T-helper 1 cell (primary cell): ENCODE results near the gene POLD1.
"Not testable (repeated sequence)": the region's sequence is repeated elsewhere in the genome, so short reads cannot be mapped to it uniquely, and the experiment has no call there.

Source experiments
- DNase-seq, 5 donors: peaks; one replicate each; pipeline ENCODE4 v3.0.0-alpha.2; 2012 to 2020
- total RNA-seq, 4 donors: gene quantifications; one replicate each; lab custom pipeline; 2026; lab: John Stamatoyannopoulos, UW

Gene POLD1
- 21.5 to 32.1 (median 23.5) reads per million in 4 donors for total RNA-seq

GRCh38 chr19:50383852-50384684 is at the start of gene POLD1:
Gene POLD1 (plus strand): TSS chr19:50384347. CDS start chr19:50398852, 14,505 bp downstream.
- DNase-seq: peak; percentile 98 to 100 (median 99)

DNA sequence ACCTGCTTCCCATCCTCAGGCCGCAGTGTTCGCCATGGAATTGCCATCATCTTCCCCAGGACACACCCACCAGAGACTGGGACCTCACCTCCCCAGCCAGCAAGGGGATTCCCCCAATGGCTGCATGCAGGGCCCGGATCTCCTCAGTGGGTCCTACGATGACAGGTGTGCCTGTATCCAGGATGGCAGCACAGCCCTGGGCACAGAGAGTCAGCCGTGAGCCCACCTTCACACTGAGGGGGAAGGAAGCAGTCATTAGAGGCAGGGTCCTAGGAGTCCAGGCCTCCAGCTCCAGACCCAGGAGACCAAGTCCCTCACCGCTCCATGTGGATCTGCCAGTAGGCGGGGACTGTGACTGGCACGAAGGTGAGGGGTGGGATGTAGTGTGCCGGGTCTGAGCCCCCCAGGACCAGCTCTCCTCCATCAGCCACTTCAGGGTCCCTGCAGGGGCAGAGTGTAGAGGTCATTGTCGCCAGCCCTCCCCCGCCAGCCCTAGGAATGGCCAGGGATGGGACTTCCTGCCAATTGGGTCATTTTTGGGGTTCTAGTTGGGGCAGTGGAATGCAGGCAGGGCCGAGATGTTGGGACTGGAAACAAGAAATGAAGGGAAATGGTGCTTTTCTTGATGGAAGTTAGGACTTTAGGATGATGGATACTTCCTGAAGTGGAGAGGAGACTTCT is 49.3 kb upstream of the POLD1 start:
- DNase-seq: no peak

GRCh38 chr19:50337031-50337430 is 47.1 kb upstream of the POLD1 start:
- DNase-seq: not testable (repeated sequence)

GRCh38 chr19:50340331-50340730 is 43.8 kb upstream of the POLD1 start:
- DNase-seq: no peak

- DNase-seq: no peak
Measured at GRCh38 chr19:50341091-50341564, 43.0 kb upstream of the POLD1 start.

- no peak for DNase-seq
Measured at GRCh38 chr19:50344661-50345318, 39.4 kb upstream of the POLD1 start.

GRCh38 chr19:50347089-50347581 is 37.0 kb upstream of the POLD1 start:
- peak in 1 of 5 donors; percentile 60 for DNase-seq

DNA sequence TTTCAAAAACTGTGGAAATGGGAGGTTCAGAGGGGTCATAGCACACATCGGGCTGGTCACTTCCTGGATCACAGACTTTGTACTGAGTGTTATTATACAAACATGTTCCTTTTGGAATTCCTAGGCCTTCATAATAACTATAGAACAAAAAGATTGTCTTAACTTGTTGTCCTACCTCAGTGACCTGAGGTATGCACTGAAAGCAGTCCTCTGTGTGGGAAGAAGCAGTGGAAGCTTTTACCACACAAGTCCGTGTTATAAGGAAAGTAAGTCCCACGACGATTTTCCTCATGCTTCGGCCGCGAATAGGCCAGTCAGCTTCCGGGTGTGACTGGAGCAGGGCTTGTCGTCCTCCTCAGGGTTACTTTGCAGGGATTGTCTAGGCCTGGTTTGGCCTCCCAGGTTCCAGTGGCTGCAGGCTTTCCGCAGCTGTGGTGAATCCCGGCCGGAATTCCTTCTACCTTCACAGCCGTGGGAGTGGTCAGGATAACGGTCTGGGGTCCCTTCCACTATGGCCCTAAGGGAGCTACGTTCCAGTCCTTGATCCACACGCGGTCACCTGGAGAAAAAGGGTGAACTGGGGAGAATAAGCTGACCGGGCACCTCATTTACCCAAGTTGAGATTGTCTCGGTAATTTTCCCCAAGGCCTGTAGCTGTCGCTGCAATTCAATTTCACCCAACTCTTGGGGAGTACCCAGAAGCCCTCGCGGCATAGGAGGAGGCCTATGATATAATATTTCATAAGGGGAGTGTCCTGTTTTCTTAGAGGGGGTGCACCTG is 34.7 kb upstream of the POLD1 start:
- no peak for DNase-seq

DNA sequence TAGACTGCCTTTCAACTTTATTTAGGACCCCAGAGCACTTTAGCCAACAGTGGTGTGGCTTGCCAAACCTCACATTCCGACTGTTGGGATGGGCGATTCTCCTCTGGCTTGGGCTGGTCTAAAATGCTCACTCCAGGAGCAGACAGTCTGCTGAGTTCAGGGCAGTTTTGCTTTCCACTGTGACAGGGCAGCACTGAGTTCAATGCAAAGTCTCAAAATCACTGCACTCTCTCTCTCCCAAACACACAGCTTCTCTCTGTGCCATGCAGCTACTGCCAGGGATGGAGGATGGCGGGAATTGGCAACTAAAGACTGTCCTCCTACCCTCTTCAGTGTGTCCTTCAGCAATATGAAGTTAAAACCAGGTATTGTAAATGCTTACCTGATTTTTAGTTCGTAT is 31.9 kb upstream of the POLD1 start:
- DNase-seq: no peak

DNA sequence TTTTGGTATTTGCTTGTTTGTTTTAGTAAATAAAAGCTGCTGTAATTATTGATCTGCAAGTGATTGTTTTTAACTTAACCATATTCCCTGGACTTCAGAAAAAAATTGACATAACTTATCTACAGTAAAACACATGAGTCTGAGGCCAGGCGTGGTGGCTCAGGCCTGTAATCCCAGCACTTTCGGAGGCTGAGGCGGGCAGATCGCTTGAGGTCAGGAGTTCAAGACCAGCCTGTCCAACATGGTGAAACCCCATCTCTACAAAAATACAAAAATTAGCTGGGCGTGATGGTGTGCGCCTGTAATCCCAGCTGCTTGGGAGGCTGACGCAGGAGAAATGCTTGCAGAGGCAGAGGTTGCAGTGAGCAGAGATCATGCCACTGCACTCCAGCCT is 30.7 kb upstream of the POLD1 start:
- not testable (repeated sequence) for DNase-seq

DNA sequence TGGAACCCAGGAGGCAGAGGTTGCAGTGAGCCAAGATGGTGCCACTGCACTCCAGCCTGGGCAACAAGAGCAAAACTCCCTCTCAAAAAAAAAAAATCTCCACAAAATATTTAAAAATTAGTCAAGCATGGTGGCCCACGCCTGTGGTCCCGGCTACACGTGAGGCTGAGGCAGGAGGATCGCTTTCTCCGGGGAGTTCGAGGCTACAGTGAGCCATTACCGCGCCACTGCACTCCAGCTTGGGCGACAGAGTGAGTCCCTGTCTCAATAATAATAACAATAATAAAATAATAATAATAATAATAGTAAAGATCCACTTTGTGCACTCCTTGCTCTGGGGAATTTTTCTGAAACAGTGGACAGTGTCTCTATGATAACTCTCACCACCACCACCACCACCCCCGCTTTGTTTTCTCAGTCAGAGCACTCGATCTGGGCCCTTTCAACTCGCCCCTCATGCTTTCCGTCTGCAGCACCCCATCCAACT is 27.4 kb upstream of the POLD1 start:
- DNase-seq: no peak

GRCh38 chr19:50357178-50358100 is 26.7 kb upstream of the POLD1 start:
- DNase-seq: peak; percentile 73 to 88 (median 80)

DNA sequence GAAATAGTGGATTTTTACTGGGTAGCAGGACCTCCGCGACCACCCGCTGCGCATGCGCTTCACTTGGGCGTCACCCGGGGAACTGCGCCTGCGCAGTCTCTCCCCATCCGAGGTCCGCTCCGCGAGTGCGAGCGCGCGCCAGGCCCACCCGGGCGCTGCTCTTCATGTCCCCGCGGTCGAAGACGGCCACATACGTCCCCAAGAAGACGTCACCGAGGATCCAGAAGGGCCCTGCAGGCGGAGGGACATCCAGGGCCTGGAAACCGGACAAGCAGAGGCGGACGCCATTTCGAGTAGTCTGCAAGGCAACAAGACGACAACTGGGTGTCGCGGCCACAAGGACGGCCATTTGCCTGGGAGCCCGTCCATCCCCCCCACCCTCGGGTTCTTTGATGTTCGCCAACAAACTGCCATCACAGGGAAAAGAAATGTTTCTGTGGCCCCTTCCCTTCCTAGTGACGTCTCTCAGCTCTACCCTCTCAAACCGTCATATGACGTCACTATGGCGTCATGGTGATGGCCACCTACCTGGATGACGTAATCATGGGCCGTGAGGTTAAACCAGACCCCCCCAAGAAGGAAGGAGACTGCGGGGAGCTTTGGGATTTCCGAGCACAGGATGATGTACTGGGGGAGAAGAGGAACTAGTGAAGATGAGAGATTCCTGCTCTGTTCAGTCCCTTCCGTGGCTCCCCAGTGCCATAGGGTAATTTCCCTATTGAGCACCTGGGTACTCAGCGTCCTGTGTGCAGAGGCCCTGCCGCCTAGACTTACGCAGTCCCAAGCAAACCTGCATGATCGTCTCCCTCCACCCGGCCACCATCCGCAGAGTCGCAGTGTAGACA is 25.4 kb upstream of the POLD1 start:
- peak; percentile 56 to 82 (median 73) for DNase-seq

DNA sequence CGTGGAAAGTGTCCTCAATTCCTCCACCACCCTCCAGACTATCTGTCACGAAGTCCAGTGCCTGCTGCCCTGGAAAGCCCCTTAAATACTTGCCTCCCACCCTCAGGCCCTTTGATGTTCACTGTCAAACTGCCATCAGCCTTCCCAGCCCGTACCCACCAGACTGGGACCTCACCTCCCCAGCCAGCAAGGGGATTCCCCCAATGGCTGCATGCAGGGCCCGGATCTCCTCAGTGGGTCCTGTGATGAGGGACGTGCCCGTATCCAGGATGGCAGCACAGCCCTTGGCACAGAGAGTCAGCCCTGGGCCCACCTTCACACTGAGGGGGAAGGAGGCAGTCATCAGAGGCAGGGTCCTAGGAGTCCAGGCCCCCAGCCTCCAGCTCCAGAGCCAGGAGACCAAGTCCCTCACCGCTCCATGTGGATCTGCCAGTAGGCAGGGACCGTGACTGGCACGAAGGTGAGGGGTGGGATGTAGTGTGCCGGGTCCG is 24.8 kb upstream of the POLD1 start:
- no peak for DNase-seq

- no peak for DNase-seq
Measured at GRCh38 chr19:50361290-50362029, 22.7 kb upstream of the POLD1 start.

- no peak for DNase-seq
Measured at GRCh38 chr19:50362030-50362412, 22.1 kb upstream of the POLD1 start.

DNA sequence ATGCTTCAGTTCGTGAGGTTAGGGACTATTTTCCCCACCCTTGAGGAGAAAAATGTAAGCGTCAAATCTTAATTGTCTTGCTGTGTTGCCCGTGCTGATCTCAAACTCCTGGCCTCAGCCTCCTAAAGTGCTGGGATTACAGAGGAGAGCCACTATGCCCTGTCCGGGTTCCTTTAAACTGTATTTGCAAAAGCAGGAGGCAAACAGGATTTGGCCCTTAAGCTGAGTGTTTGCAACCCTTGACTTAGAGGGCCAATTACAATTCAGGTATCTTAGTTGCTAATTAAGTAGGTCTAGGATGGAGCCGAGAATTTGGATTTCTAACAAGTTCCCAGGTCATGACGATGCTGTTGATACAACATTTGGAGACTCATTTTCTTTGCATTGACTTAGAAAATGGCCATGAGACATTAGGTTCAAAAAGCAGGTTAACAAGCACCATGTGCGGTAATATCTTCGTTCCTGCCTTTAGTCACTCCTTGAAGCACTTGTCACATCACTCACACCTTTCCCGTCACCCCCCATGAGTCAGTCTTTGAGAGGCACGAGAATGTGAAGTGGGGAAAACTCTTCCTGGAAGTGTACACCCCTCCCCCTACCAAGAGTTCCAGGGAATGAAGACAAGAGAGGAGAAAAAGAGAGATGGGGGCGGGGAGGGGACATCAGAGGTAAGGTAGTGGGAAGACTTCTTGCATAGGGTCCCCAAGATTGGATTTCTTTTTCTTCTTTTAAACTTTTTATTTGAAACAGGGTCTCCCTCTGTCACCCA is 21.3 kb upstream of the POLD1 start:
- peak in 1 of 5 donors; percentile 60 for DNase-seq
